Ovary (tissue), 3 donors: ENCODE results near the gene POLR1F.

Source experiments
- POLR2A ChIP-seq: fragments of 450-650 bp; IDR thresholded peaks from one replicate; pipeline ENCODE4 v1.6.1; 2017; ENCODE audit warnings: antibody characterized with exemption, mild to moderate bottlenecking, moderate library complexity
- TF ChIP-seq, protein P1 (sequence below), 3 donors: fragments of 450-650 bp in 2 of 3; fragments of 200-600 bp in 1 of 3; IDR thresholded peaks; one replicate each; pipeline versions ENCODE4 v1.5.1 to v1.8.0; 2016 to 2022; ENCODE audit warnings: antibody characterized with exemption in 3 of 3, mild to moderate bottlenecking in 1 of 3
- donor health status: DM: no; HTN: no; CAD: no.

DNA sequence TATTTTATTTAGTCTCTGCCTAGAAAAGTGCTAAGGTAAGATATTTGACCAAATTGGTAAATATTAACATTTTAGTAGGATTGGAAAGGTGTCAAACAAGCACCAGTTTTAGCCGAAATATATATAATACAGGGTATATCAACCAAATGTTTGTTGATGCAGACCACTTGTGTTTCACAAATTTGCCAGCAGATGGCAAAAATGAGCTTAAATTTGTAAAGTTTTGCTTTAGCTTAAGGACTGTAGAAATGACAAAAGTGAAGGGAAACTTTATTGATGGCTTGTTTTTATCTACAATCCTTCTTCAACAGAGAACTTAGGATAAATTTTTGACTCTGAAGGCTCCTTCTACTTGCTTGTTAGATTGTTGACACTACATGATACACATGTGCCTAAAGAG lies 4.8 kb upstream of the POLR1F start:
- TF ChIP-seq, protein P1, sequence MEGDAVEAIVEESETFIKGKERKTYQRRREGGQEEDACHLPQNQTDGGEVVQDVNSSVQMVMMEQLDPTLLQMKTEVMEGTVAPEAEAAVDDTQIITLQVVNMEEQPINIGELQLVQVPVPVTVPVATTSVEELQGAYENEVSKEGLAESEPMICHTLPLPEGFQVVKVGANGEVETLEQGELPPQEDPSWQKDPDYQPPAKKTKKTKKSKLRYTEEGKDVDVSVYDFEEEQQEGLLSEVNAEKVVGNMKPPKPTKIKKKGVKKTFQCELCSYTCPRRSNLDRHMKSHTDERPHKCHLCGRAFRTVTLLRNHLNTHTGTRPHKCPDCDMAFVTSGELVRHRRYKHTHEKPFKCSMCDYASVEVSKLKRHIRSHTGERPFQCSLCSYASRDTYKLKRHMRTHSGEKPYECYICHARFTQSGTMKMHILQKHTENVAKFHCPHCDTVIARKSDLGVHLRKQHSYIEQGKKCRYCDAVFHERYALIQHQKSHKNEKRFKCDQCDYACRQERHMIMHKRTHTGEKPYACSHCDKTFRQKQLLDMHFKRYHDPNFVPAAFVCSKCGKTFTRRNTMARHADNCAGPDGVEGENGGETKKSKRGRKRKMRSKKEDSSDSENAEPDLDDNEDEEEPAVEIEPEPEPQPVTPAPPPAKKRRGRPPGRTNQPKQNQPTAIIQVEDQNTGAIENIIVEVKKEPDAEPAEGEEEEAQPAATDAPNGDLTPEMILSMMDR (IDR thresholded peaks at IDR 0.05), result peak; percentile 43 to 50 (median 49)
- no peak for TF ChIP-seq POLR2A
